ENCODE measurements around the gene RAP1GAP.

GRCh38 chr1:21594501-21594900 lies 74.7 kb downstream of the RAP1GAP start:
- no peak for TF ChIP-seq CTCF (IDR thresholded peaks at IDR 0.05)
- TF ChIP-seq POLR2A (IDR thresholded peaks at IDR 0.05): no peak
- TF ChIP-seq POLR2AphosphoS5 (IDR thresholded peaks at IDR 0.05): no peak

Data from transverse colon (tissue), 4 donors.